ENCODE results near the gene GPNMB.

Gene GPNMB

GRCh38 chr7:23273141-23273599 is 26.6 kb downstream of the GPNMB start:
- peak; percentile 64 to 93 (median 76) for DNase-seq

GRCh38 chr7:23275912-23276311 is 29.3 kb downstream of the GPNMB start:
- no peak for DNase-seq

DNA sequence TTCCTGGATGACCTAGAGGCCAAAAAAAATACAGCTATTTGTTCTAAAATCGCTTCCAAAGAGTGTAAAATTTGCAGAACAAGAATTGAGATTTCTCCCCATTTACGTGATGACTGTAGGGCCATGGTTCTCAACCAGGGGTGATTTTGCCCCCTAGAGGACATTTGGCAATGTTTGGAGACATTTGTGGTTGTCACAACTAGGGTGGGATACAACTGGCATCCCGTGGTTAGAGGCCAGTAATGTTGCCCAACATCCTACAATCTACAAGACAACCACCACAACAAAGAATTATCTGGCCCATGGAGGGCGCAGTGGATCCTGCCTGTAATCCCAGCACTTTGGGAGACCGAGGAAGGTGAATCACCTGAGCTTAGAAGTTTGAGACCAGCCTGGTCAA is 29.8 kb downstream of the GPNMB start:
- DNase-seq, result peak in 1 of 5 experiments; percentile 25

GRCh38 chr7:23276947-23277346 is 30.4 kb downstream of the GPNMB start:
- DNase-seq, result no peak

- DNase-seq, result peak in 1 of 5 experiments; percentile 84
These were observed 30.9 kb downstream of the GPNMB start for GRCh38 chr7:23277359-23277989.

GRCh38 chr7:23279819-23280525 is 33.4 kb downstream of the GPNMB start:
- no peak for DNase-seq

GRCh38 chr7:23283086-23283485 is 36.5 kb downstream of the GPNMB start:
- no peak for DNase-seq

GRCh38 chr7:23284871-23285270 is 38.3 kb downstream of the GPNMB start:
- DNase-seq, result no peak

GRCh38 chr7:23285657-23286646 is 39.4 kb downstream of the GPNMB start:
- no peak for DNase-seq

DNA sequence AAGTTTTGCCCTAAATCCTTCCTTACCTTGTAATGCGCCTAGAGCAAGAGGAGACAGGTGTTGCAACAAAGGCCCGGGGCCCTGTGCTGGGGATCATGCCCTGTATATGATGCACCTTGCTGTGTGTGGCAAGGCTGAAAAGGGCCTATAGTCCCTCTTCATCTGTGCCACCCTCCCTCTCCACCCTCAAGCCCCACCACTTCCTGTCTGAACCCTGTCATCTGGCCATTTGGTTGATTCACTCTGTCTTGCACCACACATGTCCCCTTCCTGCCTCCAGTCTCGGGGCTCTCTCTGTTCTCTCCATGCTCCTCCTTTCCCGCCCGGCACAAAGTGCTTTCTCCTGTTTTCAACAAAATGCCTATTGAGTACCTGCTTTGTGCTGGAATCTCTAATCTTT is 41.0 kb downstream of the GPNMB start:
- DNase-seq, result peak in 1 of 5 experiments; percentile 85

- DNase-seq, result no peak
These were observed 44.4 kb downstream of the GPNMB start for GRCh38 chr7:23290993-23291392.

- no peak for DNase-seq
These were observed 45.5 kb downstream of the GPNMB start for GRCh38 chr7:23291957-23292560.

- no peak for DNase-seq
These were observed 46.0 kb downstream of the GPNMB start for GRCh38 chr7:23292623-23293022.

GRCh38 chr7:23293500-23294073 is 47.0 kb downstream of the GPNMB start:
- no peak for DNase-seq

DNA sequence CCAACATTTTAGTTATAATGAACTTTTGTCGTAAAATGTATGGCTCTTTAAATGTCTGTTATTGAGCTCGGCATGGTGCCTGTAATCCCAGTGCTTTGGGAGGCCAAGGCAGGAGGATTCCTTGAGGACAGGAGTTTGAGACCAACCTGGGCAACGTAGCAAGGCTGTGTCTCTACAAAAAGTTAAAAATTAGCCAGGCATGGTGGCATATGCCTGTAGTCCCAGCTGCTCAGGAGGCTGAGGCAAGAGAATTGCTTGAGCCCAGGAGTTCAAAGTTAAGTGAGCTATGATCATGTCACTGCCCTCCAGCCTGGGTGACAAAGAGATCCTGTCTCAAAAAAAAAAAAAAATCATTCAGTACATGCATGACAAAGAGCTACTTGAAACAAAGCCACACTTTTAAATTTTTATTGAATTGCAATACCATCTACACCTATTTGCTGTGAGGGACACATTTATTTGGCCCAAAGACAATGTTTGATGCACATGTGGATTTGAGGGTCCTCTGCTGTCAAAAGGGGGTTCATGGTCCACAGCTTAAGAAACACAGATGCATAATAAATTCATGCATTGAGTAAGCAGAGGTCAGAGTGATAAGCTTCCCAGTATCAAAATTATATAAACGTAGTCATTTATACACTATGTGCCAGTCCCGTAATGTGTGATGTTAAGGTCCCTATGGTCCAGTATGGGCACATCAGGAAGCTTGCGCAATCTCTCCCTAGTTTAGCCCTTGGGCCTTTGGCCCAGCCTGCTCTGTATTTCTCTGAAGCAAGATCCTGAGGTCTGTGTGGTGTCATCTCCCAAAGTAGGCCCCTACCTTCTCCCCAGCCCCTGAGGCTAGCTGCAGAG is 48.2 kb downstream of the GPNMB start:
- no peak for DNase-seq

DNA sequence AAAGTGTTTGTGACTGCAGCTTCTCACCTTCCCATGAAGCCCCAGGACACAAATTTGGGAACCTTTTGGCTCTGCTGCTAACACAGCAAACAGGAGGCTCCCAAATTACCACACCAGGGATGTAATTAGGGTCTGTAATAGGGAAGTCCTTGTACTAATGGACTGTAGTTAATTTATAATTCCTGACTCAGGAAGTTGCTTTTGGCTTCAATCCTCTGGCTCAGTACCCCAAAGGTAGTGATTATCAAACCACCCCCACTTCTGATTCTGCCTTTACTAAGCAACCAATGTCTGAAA is 48.8 kb downstream of the GPNMB start:
- no peak for DNase-seq

GRCh38 chr7:23298141-23298881 is 51.7 kb downstream of the GPNMB start:
- no peak for DNase-seq

DNA sequence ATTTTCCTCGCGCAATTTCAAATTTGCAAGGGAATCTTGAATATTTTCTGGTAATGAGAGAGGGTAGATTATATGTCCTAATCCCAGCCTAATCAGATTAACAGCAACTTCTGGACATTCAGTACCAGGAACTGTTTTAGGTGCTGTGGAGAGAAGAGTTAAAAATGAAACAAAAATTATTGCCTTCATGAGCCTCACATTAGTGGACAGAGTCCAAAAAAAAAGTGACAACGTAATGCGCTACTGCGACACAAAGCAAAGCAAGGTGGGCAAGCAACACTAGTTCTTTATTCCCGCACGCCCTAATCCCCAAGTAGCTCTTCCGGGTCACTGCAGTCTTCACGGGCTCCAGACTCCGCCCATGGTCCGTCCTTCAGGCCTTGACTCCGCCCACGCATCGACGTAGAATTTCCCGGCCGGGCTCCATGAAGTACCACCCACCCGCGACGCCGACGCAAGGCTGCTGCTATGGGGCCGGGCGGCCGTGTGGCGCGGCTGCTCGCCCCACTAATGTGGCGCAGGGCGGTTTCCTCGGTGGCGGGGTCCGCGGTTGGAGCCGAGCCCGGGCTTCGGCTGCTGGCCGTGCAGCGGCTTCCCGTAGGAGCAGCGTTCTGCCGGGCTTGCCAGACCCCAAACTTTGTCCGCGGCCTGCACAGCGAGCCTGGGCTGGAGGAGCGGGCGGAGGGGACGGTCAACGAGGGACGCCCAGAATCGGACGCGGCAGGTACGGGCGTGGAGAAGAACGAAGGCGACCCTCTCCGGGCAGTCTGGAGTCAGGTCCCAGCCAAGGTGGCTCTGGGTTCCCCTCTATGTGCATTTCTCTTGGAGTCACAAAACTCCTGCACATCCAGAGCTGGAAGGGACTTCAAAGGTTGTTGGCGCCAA is 52.6 kb downstream of the GPNMB start, which contains the start of gene MALSU1:
Gene MALSU1 (plus strand): TSS at position 455 of the 885 bp plus-strand sequence. CDS start 14 bp downstream, at position 469.
- DNase-seq, result peak; percentile 91 to 97 (median 93)

- DNase-seq, result no peak
These were observed 53.3 kb downstream of the GPNMB start for GRCh38 chr7:23299770-23300300.
